B cell (primary cell): Measurements from ENCODE around the gene RNU1-4.
"Not testable (repeated sequence)": the region's sequence is repeated elsewhere in the genome, so short reads cannot be mapped to it uniquely, and the experiment has no call there.

ENCODE experiments used
- EZH2 ChIP-seq: IDR thresholded peaks from 2 replicates; pipeline ENCODE4 v1.6.1; 2012; ENCODE audit warnings: borderline replicate concordance, low read depth, mild to moderate bottlenecking, moderate library complexity, low read length; ENCODE audit not compliant: insufficient read depth, poor library complexity, severe bottlenecking
- TF ChIP-seq, protein P1 (sequence below): fragments of 200-600 bp; IDR thresholded peaks from one replicate; pipeline ENCODE4 v1.8.0; 2022; ENCODE audit warnings: antibody characterized with exemption, mild to moderate bottlenecking

DNA sequence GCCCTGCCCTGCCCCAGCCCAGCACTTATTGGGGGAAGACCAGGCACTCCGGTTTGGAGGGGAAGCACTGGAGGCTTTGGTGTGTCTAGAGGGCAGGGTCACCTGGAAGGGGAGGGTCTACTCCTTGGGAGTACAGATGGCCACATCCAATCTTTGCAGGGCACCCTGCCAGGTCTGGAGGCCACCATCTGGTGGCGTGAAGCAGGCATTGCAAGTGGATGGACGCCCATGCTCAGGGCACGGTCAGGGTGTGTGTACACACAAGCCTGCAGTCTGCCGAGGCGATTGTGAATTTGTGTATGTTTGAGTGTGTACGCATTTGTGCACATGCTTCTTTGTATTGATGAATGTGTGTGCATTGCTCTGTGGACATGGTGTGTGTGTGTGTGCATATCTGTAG is 37.2 kb upstream of the RNU1-4 start:
- TF ChIP-seq, protein P1, sequence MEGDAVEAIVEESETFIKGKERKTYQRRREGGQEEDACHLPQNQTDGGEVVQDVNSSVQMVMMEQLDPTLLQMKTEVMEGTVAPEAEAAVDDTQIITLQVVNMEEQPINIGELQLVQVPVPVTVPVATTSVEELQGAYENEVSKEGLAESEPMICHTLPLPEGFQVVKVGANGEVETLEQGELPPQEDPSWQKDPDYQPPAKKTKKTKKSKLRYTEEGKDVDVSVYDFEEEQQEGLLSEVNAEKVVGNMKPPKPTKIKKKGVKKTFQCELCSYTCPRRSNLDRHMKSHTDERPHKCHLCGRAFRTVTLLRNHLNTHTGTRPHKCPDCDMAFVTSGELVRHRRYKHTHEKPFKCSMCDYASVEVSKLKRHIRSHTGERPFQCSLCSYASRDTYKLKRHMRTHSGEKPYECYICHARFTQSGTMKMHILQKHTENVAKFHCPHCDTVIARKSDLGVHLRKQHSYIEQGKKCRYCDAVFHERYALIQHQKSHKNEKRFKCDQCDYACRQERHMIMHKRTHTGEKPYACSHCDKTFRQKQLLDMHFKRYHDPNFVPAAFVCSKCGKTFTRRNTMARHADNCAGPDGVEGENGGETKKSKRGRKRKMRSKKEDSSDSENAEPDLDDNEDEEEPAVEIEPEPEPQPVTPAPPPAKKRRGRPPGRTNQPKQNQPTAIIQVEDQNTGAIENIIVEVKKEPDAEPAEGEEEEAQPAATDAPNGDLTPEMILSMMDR: not testable (repeated sequence)
- not testable (repeated sequence) for TF ChIP-seq EZH2
